Osteoblast (primary cell): ENCODE measurements around the gene ACP6. TPM values are rescaled to one million over a fixed set of nuclear protein-coding genes. Genes with fewer than 3 reads are reported as not detected.

Experiments
- DNase-seq: peaks from one replicate; pipeline ENCODE4 v3.0.0; 2011; ENCODE audit warnings: low spot score, mixed read lengths; ENCODE audit not compliant: insufficient read length; ENCODE audit errors: missing footprints
- H2AFZ ChIP-seq: 2 replicates; pipeline ENCODE4 v1.6.0; 2011; ENCODE audit warnings: mild to moderate bottlenecking, low read length
- H3K27ac ChIP-seq: 2 replicates; pipeline ENCODE4 v1.5.1; 2011; ENCODE audit warnings: mild to moderate bottlenecking, low read depth, low read length, moderate library complexity
- H3K27me3 ChIP-seq: 2 replicates; pipeline ENCODE4 v1.6.0; 2012; ENCODE audit warnings: mild to moderate bottlenecking, control low read depth, inconsistent platforms, low read length, moderate library complexity; ENCODE audit not compliant: insufficient read depth
- H3K36me3 ChIP-seq: 2 replicates; pipeline ENCODE4 v1.5.1; 2011; ENCODE audit warnings: mild to moderate bottlenecking, low read length, control low read depth, moderate library complexity; ENCODE audit not compliant: insufficient read depth
- H3K4me1 ChIP-seq: 2 replicates; pipeline ENCODE4 v1.5.1; 2011; ENCODE audit warnings: mild to moderate bottlenecking, low read length, control low read depth, moderate library complexity; ENCODE audit not compliant: insufficient read depth
- H3K4me2 ChIP-seq: 2 replicates; pipeline ENCODE4 v1.6.0; 2011; ENCODE audit warnings: mild to moderate bottlenecking, low read length; ENCODE audit not compliant: insufficient read depth
- H3K4me3 ChIP-seq: fragments of 200-600 bp; sonication (generic); 3 replicates; pipeline ENCODE4 v1.5.1; 2012; ENCODE audit warnings: mild to moderate bottlenecking, low read length, inconsistent platforms; ENCODE audit not compliant: insufficient read depth
- H3K79me2 ChIP-seq: 2 replicates; pipeline ENCODE4 v1.6.0; 2012; ENCODE audit warnings: mild to moderate bottlenecking, low read length, control low read depth, inconsistent platforms; ENCODE audit not compliant: insufficient read depth
- H3K9me3 ChIP-seq: 2 replicates; pipeline ENCODE4 v1.5.1; 2011; ENCODE audit warnings: low read depth, low read length, control low read depth
- H4K20me1 ChIP-seq: 2 replicates; pipeline ENCODE4 v1.6.0; 2012; ENCODE audit warnings: mild to moderate bottlenecking, low read length, control low read depth; ENCODE audit not compliant: insufficient read depth
- CTCF ChIP-seq: IDR thresholded peaks from 2 replicates; pipeline ENCODE4 v1.5.1; 2011; ENCODE audit warnings: mild to moderate bottlenecking, low read depth, low read length, moderate library complexity; ENCODE audit errors: extremely low read depth
- total RNA-seq: library from RNA; depleted of rRNA; stranded (reverse); fragments of >200 nt; gene quantifications from 2 replicates; pipeline ENCODE4 v1.2.3, GENCODE V29; 2012

ACP6 gene
- total RNA-seq, 1 donor: 6.9 TPM

- Histone ChIP-seq H3K4me1 (peaks cover 5% of the 10 kb centered on the region), H3K4me3 (no peak overlapping the region), H3K36me3 (no peaks in the 10 kb centered on the region), H4K20me1 (no peaks in the 10 kb centered on the region), H3K4me2 (no peak overlapping the region), H3K9me3 (no peaks in the 10 kb centered on the region), H3K27me3 (no peaks in the 10 kb centered on the region), H3K27ac (no peak overlapping the region), H3K79me2 (no peaks in the 10 kb centered on the region), H2AFZ (no peak overlapping the region)
- no peak for TF ChIP-seq CTCF
- DNase-seq: no peak
Observed at GRCh38 chr1:147625362-147625995, 44.8 kb downstream of the ACP6 start.

- H3K27me3 ChIP-seq: no peaks in the 10 kb centered on the region
- H3K27ac ChIP-seq: no peak overlapping the region
- H3K4me3 ChIP-seq: no peak overlapping the region
- H3K9me3 ChIP-seq: no peaks in the 10 kb centered on the region
- no peaks in the 10 kb centered on the region for H3K4me1 ChIP-seq
- H4K20me1 ChIP-seq: no peaks in the 10 kb centered on the region
- H2AFZ ChIP-seq: no peak overlapping the region
- H3K4me2 ChIP-seq: no peak overlapping the region
- DNase-seq: no peak
- no peaks in the 10 kb centered on the region for H3K36me3 ChIP-seq
- H3K79me2 ChIP-seq: no peaks in the 10 kb centered on the region
- no peak for TF ChIP-seq CTCF
Observed at GRCh38 chr1:147624529-147624928, 45.8 kb downstream of the ACP6 start.

DNA sequence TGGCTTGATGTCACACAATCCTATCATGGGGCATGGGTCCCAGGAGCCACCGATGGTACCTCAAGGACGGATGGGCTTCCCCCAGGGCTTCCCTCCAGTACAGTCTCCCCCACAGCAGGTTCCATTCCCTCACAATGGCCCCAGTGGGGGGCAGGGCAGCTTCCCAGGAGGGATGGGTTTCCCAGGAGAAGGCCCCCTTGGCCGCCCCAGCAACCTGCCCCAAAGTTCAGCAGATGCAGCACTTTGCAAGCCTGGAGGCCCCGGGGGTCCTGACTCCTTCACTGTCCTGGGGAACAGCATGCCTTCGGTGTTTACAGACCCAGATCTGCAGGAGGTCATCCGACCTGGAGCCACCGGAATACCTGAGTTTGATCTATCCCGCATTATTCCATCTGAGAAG, 46.3 kb downstream of the ACP6 start:
- Histone ChIP-seq H3K4me1 (no peaks in the 10 kb centered on the region), H3K27me3 (no peaks in the 10 kb centered on the region), H3K4me3 (no peak overlapping the region), H3K36me3 (no peaks in the 10 kb centered on the region), H3K4me2 (no peak overlapping the region), H3K27ac (no peak overlapping the region), H3K79me2 (no peaks in the 10 kb centered on the region), H2AFZ (no peak overlapping the region), H3K9me3 (no peaks in the 10 kb centered on the region), H4K20me1 (no peaks in the 10 kb centered on the region)
- no peak for DNase-seq
- no peak for TF ChIP-seq CTCF

DNA sequence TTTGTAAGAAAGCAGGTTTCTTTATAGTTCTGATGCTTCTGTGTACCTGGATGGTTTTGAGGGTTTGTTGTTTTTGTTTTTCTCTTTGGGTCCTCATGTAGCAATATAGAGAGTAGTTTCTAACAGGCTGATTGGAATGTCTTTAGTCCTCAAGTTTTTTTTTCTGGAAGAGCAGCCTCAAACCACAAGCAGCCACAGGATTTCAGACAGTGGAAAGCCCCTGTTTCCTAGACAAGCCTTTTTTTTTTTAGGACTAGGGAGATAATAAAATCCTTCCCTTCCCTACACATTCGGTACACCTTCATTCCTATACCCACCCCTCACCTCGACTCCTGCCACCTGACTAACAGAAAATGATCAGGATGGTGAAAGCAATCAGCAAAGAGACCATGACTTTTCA, 47.6 kb downstream of the ACP6 start:
- H3K4me2 ChIP-seq: no peak overlapping the region
- H3K9me3 ChIP-seq: no peaks in the 10 kb centered on the region
- H3K4me1 ChIP-seq: no peaks in the 10 kb centered on the region
- no peak overlapping the region for H3K27ac ChIP-seq
- TF ChIP-seq CTCF: no peak
- H4K20me1 ChIP-seq: no peaks in the 10 kb centered on the region
- H3K36me3 ChIP-seq: peaks cover under 1% of the 10 kb centered on the region
- no peaks in the 10 kb centered on the region for H3K79me2 ChIP-seq
- no peak for DNase-seq
- H3K27me3 ChIP-seq: no peaks in the 10 kb centered on the region
- no peak overlapping the region for H3K4me3 ChIP-seq
- no peak overlapping the region for H2AFZ ChIP-seq
